Common myeloid progenitor, CD34-positive (primary cell): ENCODE results near the gene WDR86.

Experiments used
- CTCF ChIA-PET: fragments of 350-600 bp; sonication (Branson Sonifier 250); formaldehyde crosslinking; loops from one replicate; lab custom pipeline; 2021; ENCODE audit warnings: antibody characterized with exemption; lab: Charles Lee
- POLR2A ChIA-PET: fragments of 350-600 bp; sonication (Branson Sonifier 250); formaldehyde crosslinking; loops from one replicate; lab custom pipeline; 2021; ENCODE audit warnings: antibody characterized with exemption; lab: Charles Lee
- DNase-seq, 3 donors: peaks; one replicate each; pipeline versions ENCODE4 v3.0.0 to v3.0.0-alpha.2; 2013
- H3K27ac ChIP-seq, 2 experiments: 1 replicate in 1 of 2; 2 replicates in 1 of 2; pipeline ENCODE4 v1.7.0; 2013; ENCODE audit warnings: inconsistent platforms in 2 of 2, low read length in 2 of 2, mild to moderate bottlenecking in 2 of 2, low read depth in 1 of 2, moderate library complexity in 1 of 2; ENCODE audit not compliant: severe bottlenecking in 2 of 2, insufficient read depth in 1 of 2, poor library complexity in 1 of 2
- H3K27me3 ChIP-seq, 5 experiments: replicated peaks in 2 of 5; 1 replicate in 3 of 5; 2 replicates in 2 of 5; pipeline versions ENCODE4 v1.6.1 to v1.7.0; 2013; ENCODE audit warnings: low read length in 4 of 5, mild to moderate bottlenecking in 2 of 5, moderate library complexity in 2 of 5, inconsistent platforms in 1 of 5; ENCODE audit not compliant: insufficient read depth in 5 of 5, control insufficient read depth in 4 of 5
- H3K36me3 ChIP-seq, 4 experiments: 1 replicate in 2 of 4; 2 replicates in 2 of 4; pipeline versions ENCODE4 v1.6.1 to v1.7.0; 2013; ENCODE audit warnings: low read length in 3 of 4, control low read depth in 1 of 4, mild to moderate bottlenecking in 1 of 4; ENCODE audit not compliant: control insufficient read depth in 4 of 4, insufficient read depth in 4 of 4
- H3K4me1 ChIP-seq, 4 experiments: 1 replicate in 3 of 4; 2 replicates in 1 of 4; pipeline versions ENCODE4 v1.6.1 to v1.7.1; 2013; ENCODE audit warnings: low read length in 3 of 4, mild to moderate bottlenecking in 3 of 4, control low read depth in 1 of 4, inconsistent platforms in 1 of 4, moderate library complexity in 1 of 4; ENCODE audit not compliant: control insufficient read depth in 4 of 4, insufficient read depth in 4 of 4; ENCODE audit errors: control extremely low read depth in 1 of 4
- H3K4me3 ChIP-seq, 7 experiments: 1 replicate in 4 of 7; 2 replicates in 3 of 7; pipeline versions ENCODE4 v1.5.1 to v1.7.0; 2013; ENCODE audit warnings: mild to moderate bottlenecking in 7 of 7, low read length in 6 of 7, moderate library complexity in 6 of 7, inconsistent platforms in 2 of 7, low read depth in 2 of 7, control low read depth in 1 of 7; ENCODE audit not compliant: insufficient read depth in 4 of 7, control insufficient read depth in 1 of 7; ENCODE audit errors: extremely low read depth in 1 of 7
- H3K9me3 ChIP-seq, 5 experiments: 1 replicate in 4 of 5; 2 replicates in 1 of 5; pipeline versions ENCODE4 v1.6.1 to v1.7.1; 2013; ENCODE audit warnings: low read length in 4 of 5, mild to moderate bottlenecking in 2 of 5, inconsistent platforms in 1 of 5, low read depth in 1 of 5, moderate library complexity in 1 of 5; ENCODE audit not compliant: control insufficient read depth in 4 of 5, insufficient read depth in 2 of 5; ENCODE audit errors: control extremely low read depth in 1 of 5
- WGBS: methylation state at CpG from one replicate; pipeline ENCODE4 v1.1.5; 2013; ENCODE audit not compliant: insufficient coverage; 5-methylcytosine and 5-hydroxymethylcytosine counted together

Gene WDR86

DNA sequence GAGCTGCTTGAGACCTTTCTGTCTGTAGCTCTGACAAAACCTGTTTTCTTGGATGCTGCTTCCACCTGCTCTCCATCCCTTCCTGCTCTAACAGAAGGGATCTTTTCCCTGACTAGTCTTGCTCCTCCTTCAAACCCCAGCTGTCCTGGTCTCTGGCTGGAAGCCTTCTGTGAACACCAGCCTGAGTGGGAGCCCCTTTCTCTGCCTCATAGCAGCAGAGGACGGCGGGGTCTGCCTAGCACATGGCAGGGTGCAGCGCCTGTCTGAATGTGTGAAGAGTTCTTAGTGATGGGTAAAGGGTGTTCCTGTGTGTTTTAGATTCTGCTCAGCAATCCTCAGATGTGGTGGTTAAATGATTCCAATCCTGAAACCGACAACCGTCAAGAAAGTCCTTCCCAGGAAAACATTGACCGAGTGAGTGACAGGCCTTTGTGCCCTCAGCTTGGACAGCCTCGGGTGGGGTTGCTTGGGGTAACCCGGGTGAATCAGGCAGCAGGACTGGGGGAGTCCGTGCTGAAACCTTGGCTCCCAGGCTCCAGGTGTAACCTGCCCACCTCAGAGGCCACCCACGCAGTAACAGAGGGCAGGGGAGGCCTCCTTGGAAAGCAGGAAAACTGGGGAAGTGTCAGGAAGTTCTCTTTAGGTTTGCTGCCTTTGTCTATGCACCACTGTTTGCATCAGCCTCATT, 34.2 kb downstream of the WDR86 start:
- no peaks in the 10 kb centered on the region for H3K9me3 ChIP-seq
- no peak for DNase-seq
- ChIA-PET CTCF (interaction anchor here (0.7 to 17.1 kb wide), 4 partner anchors 9 to 71 kb away, joined by 3 to 280 read pairs (median 4); partner anchors contain the start of gene CRYGN), POLR2A (no interaction called here)
- WGBS, result 95% methylated on average over 7 of the region's 10 CpGs
- H3K4me3 ChIP-seq, result no peak overlapping the region
- peaks cover 8 to 70% (median 52%) of the 10 kb centered on the region in 4 experiments for H3K36me3 ChIP-seq
- H3K4me1 ChIP-seq, result peaks cover 0 to 1% (median under 1%) of the 10 kb centered on the region in 4 experiments
- no peak overlapping the region for H3K27ac ChIP-seq
- H3K27me3 ChIP-seq, result peaks cover 0 to 4% (median 0%) of the 10 kb centered on the region in 5 experiments

DNA sequence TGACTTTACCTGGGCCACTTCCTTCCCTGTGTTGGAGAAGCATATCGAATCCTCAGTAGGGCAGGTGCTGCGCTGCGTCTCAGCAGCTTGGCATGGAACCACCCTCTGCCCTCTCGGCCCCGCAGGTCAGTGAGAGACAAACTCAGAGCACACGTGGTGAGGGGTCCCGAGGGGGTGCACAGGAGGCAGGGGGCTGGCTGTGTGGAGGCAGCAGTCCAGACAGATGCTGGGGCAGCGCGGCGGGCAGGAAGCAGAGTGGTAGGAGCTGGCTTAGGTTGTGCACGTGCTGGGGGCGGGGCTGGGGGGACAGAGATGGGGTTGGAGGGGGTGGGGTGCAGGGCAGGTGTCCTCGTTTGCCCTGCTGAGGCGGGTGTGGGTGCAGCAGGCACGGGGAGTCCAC, 35.1 kb downstream of the WDR86 start:
- Histone ChIP-seq H3K9me3 (no peaks in the 10 kb centered on the region), H3K27ac (no peak overlapping the region), H3K4me1 (no peaks in the 10 kb centered on the region), H3K36me3 (peaks cover 8 to 73% (median 55%) of the 10 kb centered on the region in 4 experiments), H3K4me3 (no peak overlapping the region), H3K27me3 (no peaks in the 10 kb centered on the region)
- 86% methylated on average over 7 of the region's 15 CpGs for WGBS
- ChIA-PET CTCF (interaction anchor here (1.5 to 17.1 kb wide), 4 partner anchors 12 to 72 kb away, joined by 3 to 280 read pairs (median 4); partner anchors contain the start of gene CRYGN), POLR2A (no interaction called here)
- DNase-seq, result no peak

DNA sequence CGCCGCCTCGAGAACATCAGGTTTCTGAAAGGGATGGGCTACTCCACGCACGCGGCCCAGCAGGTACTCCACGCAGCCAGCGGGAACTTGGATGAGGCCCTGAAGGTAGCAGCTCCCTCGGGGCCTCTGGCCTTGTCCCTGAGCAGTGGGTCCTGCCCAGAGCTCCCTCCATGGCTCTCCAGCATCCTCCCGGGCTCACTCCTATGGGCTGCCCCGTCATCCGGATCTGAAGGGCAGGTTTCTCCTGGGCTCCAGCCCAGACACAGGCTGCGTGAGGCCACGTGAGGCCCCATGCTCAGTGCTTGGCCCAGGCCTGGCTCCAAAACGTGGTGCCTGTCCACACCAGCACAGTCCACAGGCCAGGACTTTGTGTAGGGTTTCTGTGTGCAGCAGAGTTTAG, 35.7 kb downstream of the WDR86 start:
- no peaks in the 10 kb centered on the region for H3K4me1 ChIP-seq
- peaks cover 8 to 75% (median 60%) of the 10 kb centered on the region in 4 experiments for H3K36me3 ChIP-seq
- CTCF ChIA-PET, result interaction anchor here (1.5 to 17.1 kb wide), 4 partner anchors 22 to 73 kb away, joined by 3 to 280 read pairs (median 4); partner anchors contain the start of gene CRYGN
- DNase-seq, result no peak
- POLR2A ChIA-PET, result no interaction called here
- 97% methylated on average over 15 of the region's 15 CpGs for WGBS
- no peak overlapping the region for H3K4me3 ChIP-seq
- H3K9me3 ChIP-seq, result no peaks in the 10 kb centered on the region
- H3K27ac ChIP-seq, result no peak overlapping the region
- no peaks in the 10 kb centered on the region for H3K27me3 ChIP-seq

DNA sequence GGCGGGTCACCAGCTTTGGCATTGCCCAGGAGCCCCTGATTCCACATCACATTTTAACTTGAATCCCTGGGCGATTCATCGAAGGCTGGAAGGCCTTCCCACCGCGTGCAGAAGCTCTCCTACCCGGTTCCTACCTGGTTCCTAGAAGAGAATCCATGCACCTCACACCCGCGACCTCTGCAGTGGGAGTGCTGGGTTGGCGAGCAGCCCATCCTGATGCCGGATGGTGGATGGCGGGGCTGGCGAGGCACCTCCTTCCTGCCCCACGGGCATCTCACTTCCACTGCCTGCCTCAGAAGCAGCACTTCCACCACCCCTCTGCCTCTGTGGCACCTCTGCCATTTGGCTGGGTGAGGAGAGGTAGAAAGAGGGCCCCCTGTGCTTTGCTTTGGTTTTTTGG, 36.2 kb downstream of the WDR86 start:
- H3K36me3 ChIP-seq, result peaks cover 8 to 76% (median 59%) of the 10 kb centered on the region in 4 experiments
- CTCF ChIA-PET, result interaction anchor here (1.8 to 17.1 kb wide), 3 partner anchors 23 to 74 kb away, joined by 4 to 280 read pairs (median 5); partner anchors contain the start of gene CRYGN
- POLR2A ChIA-PET, result no interaction called here

DNA sequence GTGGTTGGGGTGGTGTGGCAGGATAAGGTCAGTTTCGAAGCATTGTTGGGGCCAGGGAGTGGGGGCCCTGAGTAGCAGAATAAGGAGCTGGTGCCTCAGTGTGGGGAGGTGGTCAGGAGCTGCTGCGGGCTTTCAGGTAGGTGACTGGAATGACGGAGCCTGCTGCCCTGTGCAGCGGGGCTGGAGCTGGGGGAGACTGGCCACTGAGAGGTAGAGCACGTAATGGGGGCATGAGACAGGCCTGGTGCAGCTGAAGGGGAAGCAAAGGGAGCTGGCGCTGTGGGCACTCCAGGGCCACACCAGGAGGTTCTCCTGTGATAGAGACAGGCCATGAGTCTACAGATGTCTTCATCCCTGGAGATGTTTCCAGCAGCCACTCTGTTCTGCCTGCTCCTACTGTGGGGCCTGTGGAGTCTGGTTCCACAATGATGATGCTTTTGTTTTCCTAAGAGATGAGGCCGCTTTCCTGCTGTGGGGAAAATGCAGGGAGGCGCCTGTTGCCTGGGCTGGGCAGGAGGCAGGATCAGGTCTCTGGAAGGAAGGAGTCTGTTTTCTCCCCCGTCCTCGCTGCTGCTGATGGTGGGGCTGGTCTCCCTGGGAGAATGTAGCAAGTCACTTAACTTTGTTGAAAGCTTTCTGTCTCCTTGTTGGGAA, 37.1 kb downstream of the WDR86 start:
- CTCF ChIA-PET, result interaction anchor here (0.9 to 17.1 kb wide), 4 partner anchors 24 to 74 kb away, joined by 3 to 280 read pairs (median 4); partner anchors contain the start of gene CRYGN
- POLR2A ChIA-PET, result no interaction called here
- Histone ChIP-seq H3K4me1 (no peaks in the 10 kb centered on the region), H3K27ac (no peak overlapping the region), H3K9me3 (no peaks in the 10 kb centered on the region), H3K4me3 (no peak overlapping the region), H3K36me3 (peaks cover 6 to 70% (median 57%) of the 10 kb centered on the region in 4 experiments), H3K27me3 (no peaks in the 10 kb centered on the region)
- 99% methylated on average over 8 of the region's 10 CpGs for WGBS
- no peak for DNase-seq

More for the DNA sequence above, 36.2 kb downstream of the WDR86 start:
- H3K9me3 ChIP-seq, result no peaks in the 10 kb centered on the region
- DNase-seq, result no peak
- H3K4me3 ChIP-seq, result no peak overlapping the region
- no peaks in the 10 kb centered on the region for H3K4me1 ChIP-seq
- H3K27ac ChIP-seq, result no peak overlapping the region
- WGBS, result 97% methylated on average over 10 of the region's 13 CpGs
- H3K27me3 ChIP-seq, result no peaks in the 10 kb centered on the region

DNA sequence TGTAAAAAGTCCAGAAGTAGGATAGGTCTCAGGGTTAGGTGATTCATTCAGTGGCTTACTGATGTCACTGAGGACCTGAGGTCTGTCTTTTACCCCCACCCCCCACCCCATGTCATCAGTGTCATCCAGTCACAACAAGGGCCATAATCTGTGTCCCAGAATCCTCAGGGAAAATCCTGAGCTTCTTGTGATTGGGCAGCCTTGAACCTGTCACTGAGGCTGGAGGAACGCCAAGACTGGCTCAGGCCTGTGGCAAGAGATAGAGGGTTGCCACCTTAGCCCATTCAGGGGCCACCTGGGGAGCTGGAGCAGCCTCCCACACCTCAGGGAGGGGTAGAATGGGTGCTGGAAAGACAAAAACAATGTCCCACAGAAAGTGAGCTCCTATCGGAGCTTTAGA, 38.6 kb downstream of the WDR86 start:
- DNase-seq, result no peak
- Histone ChIP-seq H3K4me1 (no peaks in the 10 kb centered on the region), H3K36me3 (peaks cover 6 to 64% (median 51%) of the 10 kb centered on the region in 4 experiments), H3K27me3 (no peaks in the 10 kb centered on the region), H3K27ac (no peak overlapping the region), H3K4me3 (no peak overlapping the region), H3K9me3 (no peaks in the 10 kb centered on the region)
- ChIA-PET CTCF (interaction anchor here (1.2 to 17.1 kb wide), 5 partner anchors 18 to 76 kb away, joined by 3 to 280 read pairs (median 4); partner anchors contain the start of gene CRYGN), POLR2A (no interaction called here)
- 89% methylated on average over 2 of the region's 2 CpGs for WGBS
